Stimulated activated memory B cell treated with anti-CD40 and anti-IgM and Interleukin-4, amounts not matched to agents 10 μg/mL and 1 μg/mL and 100 μg/mL, for 72 hours (primary cell): ENCODE measurements around the gene FOXI1.

Experiments
- ATAC-seq: fragments of 150-1000 bp; cut with Tn5 transposase; 2 replicates; pipeline ENCODE4 v1.10.0; 2021
- H3K27ac Mint-ChIP-seq: one replicate; pipeline ENCODE4 v1.8.0; 2022; ENCODE audit warnings: mild to moderate bottlenecking, mixed read lengths
- H3K27me3 Mint-ChIP-seq: one replicate; pipeline ENCODE4 v1.8.0; 2022; ENCODE audit warnings: mixed read lengths
- H3K36me3 Mint-ChIP-seq: one replicate; pipeline ENCODE4 v1.8.0; 2022; ENCODE audit warnings: mixed read lengths
- H3K4me1 Mint-ChIP-seq: one replicate; pipeline ENCODE4 v1.8.0; 2022; ENCODE audit warnings: mixed read lengths
- H3K4me3 Mint-ChIP-seq: one replicate; pipeline ENCODE4 v1.8.0; 2022; ENCODE audit warnings: mild to moderate bottlenecking, moderate library complexity, mixed read lengths
- H3K9me3 Mint-ChIP-seq: one replicate; pipeline ENCODE4 v1.8.0; 2022; ENCODE audit warnings: mixed read lengths

Gene FOXI1

DNA sequence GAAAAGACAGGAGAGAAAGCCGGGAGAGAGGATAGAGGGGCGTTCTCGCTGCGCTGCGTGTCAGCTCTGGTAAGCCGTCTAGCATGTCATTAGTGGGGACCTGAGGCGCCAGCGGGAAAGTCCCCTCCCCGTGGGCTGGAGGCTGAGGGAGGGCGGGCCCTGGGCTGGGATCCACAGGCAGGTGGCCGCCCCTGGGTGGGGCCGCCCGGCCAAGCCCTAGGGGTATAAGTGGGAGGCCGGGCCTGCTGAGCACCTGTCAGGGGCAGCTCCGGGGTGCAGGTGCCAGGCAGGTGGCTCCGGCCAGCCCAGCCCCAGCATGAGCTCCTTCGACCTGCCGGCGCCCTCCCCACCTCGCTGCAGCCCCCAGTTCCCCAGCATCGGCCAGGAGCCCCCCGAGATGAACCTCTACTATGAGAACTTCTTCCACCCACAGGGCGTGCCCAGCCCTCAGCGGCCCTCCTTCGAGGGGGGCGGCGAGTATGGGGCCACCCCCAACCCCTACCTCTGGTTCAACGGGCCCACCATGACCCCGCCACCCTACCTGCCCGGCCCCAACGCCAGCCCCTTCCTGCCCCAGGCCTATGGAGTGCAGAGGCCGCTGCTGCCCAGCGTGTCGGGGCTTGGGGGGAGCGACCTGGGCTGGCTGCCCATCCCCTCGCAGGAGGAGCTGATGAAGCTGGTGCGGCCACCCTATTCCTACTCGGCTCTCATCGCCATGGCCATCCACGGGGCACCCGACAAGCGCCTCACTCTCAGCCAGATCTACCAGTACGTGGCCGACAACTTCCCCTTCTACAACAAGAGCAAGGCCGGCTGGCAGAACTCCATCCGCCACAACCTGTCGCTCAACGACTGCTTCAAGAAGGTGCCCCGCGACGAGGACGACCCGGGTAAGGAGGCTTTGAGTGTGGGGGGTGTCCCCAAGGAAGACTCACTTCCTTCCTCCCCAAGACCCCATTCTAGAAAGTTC lies at the start of gene FOXI1:
TSS of gene FOXI1 (plus strand) at position 256 of the 970 bp plus-strand sequence. CDS start at position 317, 61 bp downstream.
- peaks cover 31% of the 10 kb centered on the region for H3K27me3 Mint-ChIP-seq
- ATAC-seq: peak; percentile 17
- no peaks in the 10 kb centered on the region for H3K9me3 Mint-ChIP-seq
- H3K27ac Mint-ChIP-seq: no peak within 1 kb of the TSS
- no peak within 1 kb of the TSS for H3K4me3 Mint-ChIP-seq
- H3K36me3 Mint-ChIP-seq: no peaks in the 10 kb centered on the region
- no peaks in the 10 kb centered on the region for H3K4me1 Mint-ChIP-seq

DNA sequence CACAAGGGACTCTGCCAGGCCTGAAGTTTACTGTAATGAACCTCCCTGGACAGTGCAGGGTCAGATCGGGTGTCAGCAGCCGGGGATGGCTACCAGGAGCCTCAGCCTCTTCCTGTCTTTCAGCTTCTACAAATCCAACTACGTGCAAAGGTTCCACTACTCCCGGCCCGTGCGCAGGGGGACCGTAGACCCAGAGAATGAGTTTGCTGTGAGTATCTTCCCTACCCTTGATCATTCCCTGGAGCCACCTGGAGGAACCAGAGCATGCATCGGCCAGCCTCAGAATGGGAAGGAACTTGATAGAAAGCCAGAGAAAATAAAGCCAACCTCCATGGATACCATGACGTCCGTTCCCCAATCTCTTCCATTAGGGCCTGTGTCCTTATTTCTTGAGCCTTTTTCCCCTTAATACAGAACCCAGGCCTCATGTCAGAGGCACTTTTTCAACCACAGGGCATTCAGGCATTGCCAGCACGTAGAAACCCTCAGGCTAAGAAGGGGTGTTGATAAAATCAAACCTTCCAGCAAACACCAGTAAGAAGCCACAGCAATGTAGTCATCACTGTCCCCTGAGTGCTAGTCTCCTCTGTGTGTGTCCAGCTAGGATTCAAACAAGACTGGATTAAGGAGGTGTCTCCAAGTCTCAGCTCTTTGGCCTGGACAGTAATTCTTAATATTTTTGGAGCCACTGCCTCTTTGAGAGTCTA lies 49.0 kb upstream of the FOXI1 start:
- Mint-ChIP-seq H3K9me3 (peaks cover 4% of the 10 kb centered on the region), H3K36me3 (peaks cover 94% of the 10 kb centered on the region), H3K4me3 (no peak overlapping the region), H3K27ac (no peak overlapping the region), H3K4me1 (no peaks in the 10 kb centered on the region), H3K27me3 (no peaks in the 10 kb centered on the region)
- no peak for ATAC-seq

DNA sequence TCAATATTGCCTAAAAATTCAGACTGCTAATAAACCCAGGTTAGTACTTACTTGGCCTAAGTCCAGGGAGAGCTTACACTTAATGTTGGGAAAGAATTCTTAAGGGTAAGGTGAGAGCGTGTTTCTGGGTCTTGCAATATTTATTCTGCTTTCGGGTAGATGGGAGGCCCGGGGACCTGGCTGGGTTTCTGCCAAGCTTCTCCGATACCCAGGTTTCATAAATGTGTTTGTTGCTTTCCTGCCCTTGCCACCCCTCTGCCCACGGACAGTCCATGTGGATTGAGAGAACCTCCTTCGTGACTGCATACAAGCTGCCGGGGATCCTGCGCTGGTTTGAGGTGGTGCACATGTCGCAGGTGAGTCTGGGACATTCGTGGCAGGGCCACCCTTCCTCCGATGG lies 48.4 kb upstream of the FOXI1 start:
- peaks cover 4% of the 10 kb centered on the region for H3K9me3 Mint-ChIP-seq
- peaks cover 94% of the 10 kb centered on the region for H3K36me3 Mint-ChIP-seq
- no peaks in the 10 kb centered on the region for H3K4me1 Mint-ChIP-seq
- no peak overlapping the region for H3K4me3 Mint-ChIP-seq
- H3K27me3 Mint-ChIP-seq: no peaks in the 10 kb centered on the region
- no peak for ATAC-seq
- no peak overlapping the region for H3K27ac Mint-ChIP-seq

DNA sequence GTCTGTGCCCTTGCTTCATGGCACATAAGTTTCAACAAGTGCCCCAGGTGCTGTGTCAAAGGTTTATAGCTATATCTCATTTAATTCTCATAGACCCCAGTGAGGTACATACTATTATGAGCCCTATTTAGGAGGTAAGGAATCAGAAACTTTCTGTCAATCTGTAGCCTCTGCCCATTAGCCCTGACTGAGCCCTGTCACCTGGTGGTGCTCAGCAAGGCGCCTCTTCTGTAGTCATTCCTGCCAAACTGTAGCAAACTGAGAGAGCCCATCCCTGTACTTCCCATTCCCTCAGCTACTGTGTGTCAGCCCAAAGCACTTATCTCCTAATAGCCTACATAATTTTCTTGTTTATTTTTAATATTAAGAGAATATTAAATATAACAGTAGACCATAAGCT lies 46.5 kb upstream of the FOXI1 start:
- Mint-ChIP-seq H3K27ac (no peak overlapping the region), H3K9me3 (peaks cover 4% of the 10 kb centered on the region), H3K4me1 (no peaks in the 10 kb centered on the region), H3K27me3 (no peaks in the 10 kb centered on the region), H3K4me3 (no peak overlapping the region), H3K36me3 (peaks cover 95% of the 10 kb centered on the region)
- ATAC-seq: no peak

DNA sequence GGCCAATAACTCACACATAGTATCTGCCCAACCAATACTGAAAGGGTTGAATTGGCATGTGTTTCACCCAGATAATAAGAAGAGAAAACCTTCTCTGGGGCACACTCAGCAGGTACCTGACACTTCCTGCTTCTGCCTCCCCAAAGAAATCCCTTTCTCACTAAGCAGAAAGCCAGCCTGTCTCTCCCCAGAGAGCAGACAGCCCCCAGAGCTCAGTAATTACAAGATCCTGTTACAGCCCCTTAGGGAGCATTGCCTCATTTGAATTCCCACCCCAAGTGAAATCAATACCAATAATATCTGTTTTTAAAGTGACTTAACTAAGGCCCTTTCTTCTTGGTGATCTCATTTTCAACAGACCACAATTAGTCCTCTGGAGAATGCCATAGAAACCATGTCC lies 38.5 kb upstream of the FOXI1 start:
- peaks cover 87% of the 10 kb centered on the region for H3K36me3 Mint-ChIP-seq
- H3K27ac Mint-ChIP-seq: peak overlapping the region; percentile 43
- peaks cover 3% of the 10 kb centered on the region for H3K9me3 Mint-ChIP-seq
- ATAC-seq: peak; percentile 53
- H3K4me3 Mint-ChIP-seq: no peak overlapping the region
- no peaks in the 10 kb centered on the region for H3K4me1 Mint-ChIP-seq
- no peaks in the 10 kb centered on the region for H3K27me3 Mint-ChIP-seq

DNA sequence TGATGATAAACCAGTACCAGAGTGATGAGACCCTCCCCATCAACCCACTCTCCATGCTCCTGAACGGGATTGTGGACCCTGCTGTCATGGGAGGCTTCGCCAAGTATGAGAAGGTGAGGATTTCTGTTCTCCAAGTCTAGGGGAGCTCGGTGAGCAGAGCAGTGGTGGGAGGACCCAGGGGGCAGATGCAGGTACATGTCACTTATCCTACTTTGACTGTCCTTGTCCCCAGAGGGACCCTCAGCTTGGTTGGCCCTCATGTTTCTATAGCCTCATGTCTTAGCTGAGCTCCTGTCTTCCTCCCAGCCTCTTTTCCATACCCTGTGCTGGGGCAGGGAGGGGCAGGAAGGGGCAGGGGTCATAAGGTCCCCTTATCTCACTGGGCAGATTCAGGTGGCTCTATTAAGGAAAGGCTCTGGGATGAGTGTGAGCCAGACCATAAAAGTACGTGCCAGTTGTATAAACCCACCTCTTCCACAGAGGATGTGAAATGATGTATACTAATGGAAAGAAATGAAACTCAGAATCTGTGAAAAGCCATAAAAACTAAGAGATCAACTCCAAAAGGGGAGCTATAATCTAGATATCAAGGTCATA lies 38.0 kb upstream of the FOXI1 start:
- H3K27me3 Mint-ChIP-seq: no peaks in the 10 kb centered on the region
- H3K36me3 Mint-ChIP-seq: peaks cover 82% of the 10 kb centered on the region
- ATAC-seq: peak; percentile 34
- H3K9me3 Mint-ChIP-seq: peaks cover 3% of the 10 kb centered on the region
- H3K4me3 Mint-ChIP-seq: no peak overlapping the region
- H3K27ac Mint-ChIP-seq: peak overlapping the region; percentile 43
- no peaks in the 10 kb centered on the region for H3K4me1 Mint-ChIP-seq

DNA sequence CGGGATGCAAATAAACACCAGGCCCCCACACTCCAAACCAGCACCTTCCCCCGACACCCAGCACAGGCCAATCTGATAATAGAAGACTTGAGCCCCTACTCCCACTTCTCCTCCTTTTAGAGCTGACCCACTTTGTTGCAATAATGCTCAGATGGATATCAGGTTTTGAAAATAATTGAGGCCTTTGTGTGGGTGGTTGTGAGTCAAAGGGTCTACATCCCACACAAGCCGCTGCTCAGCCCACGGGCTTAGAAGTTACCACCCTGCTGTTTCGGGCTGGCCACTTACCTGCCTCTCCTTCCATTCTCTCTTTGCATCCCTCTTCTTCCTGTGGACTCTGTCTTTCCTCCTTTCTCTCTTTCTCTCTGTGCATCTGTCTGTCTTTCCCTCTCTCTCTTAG lies 36.2 kb upstream of the FOXI1 start:
- Mint-ChIP-seq H3K4me1 (no peaks in the 10 kb centered on the region), H3K4me3 (no peak overlapping the region), H3K27me3 (no peaks in the 10 kb centered on the region), H3K9me3 (peaks cover 3% of the 10 kb centered on the region), H3K27ac (no peak overlapping the region), H3K36me3 (peaks cover 83% of the 10 kb centered on the region)
- ATAC-seq: no peak

DNA sequence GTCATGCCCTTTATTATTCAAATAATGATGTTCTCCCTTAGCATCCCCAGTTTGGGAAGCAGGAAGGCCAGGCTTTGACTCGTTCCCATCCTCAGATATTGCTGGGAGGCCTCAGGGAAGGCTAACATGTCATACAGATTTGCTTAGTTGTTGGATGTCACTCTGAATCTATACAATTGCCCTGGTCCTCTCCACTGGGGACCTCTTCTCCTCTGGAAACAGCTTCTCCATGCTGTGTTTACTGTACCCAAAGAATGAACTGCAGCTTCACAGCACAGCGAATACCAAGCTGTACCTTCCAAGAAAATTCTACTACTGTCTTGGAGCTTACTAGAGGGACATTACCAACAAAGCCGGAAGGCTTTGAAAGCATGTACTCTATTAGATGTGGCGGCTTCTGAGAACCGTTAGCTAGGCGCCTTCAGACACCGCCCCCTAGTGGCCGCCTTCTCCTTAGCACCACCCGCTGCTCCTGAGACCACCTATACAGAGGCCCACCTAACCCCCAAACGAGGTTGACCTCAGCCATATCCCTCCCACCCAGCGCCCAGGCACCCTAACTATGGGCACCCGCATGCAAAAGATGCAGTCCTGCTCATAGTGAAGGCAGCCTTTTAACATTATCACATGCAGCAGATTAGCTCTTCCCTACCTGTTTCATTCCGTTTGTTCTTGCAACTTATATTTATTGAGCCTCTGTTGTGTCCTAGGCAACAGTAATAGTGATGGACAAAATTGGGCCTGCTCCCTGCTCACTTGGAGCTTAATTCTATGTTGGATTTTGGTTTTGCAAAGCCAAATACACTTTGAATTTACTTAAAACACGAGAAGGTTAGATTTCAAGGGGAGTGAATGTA lies 34.9 kb upstream of the FOXI1 start:
- Mint-ChIP-seq H3K27ac (no peak overlapping the region), H3K9me3 (peaks cover 3% of the 10 kb centered on the region), H3K36me3 (peaks cover 84% of the 10 kb centered on the region), H3K27me3 (no peaks in the 10 kb centered on the region), H3K4me1 (no peaks in the 10 kb centered on the region), H3K4me3 (no peak overlapping the region)
- ATAC-seq: no peak

DNA sequence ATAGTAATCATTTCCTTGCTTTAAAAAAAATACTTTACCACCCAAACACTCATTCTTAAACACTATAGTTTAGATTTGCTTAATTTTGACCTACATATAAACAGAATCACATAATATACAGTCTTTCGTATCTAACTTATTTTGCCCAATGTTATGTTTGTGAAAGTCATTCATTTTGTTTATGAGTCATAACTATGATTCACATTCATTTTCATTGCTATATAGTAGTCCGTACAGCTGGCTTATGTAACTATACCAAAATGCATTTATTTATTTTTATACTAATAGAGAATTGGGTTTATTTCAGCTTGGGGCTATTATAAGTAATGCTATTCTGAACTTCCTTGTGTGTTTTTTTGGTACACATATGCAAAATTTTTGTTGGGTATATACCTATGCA lies 33.9 kb upstream of the FOXI1 start:
- no peak for ATAC-seq
- H3K4me1 Mint-ChIP-seq: no peaks in the 10 kb centered on the region
- H3K9me3 Mint-ChIP-seq: peaks cover 3% of the 10 kb centered on the region
- peaks cover 89% of the 10 kb centered on the region for H3K36me3 Mint-ChIP-seq
- H3K27ac Mint-ChIP-seq: no peak overlapping the region
- no peak overlapping the region for H3K4me3 Mint-ChIP-seq
- H3K27me3 Mint-ChIP-seq: no peaks in the 10 kb centered on the region

DNA sequence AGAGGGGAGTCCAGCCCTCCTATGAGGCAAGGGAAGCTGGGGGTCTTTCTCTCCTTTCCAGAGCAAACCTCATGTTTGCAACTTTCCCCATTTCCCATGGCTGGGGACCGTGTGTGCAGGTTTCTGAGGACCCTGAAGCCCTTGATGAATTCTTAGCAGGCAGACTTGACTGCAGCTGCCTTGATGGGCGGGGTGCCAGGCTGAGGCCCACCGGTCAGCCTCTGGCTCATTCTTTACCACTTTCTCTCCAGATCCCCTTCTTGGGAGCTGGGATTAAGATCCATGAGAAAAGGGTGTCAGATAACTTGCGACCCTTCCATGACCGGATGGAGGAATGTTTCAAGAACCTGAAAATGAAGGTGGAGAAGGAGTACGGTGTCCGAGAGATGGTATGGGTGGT lies 30.0 kb upstream of the FOXI1 start:
- H3K4me3 Mint-ChIP-seq: no peak overlapping the region

DNA sequence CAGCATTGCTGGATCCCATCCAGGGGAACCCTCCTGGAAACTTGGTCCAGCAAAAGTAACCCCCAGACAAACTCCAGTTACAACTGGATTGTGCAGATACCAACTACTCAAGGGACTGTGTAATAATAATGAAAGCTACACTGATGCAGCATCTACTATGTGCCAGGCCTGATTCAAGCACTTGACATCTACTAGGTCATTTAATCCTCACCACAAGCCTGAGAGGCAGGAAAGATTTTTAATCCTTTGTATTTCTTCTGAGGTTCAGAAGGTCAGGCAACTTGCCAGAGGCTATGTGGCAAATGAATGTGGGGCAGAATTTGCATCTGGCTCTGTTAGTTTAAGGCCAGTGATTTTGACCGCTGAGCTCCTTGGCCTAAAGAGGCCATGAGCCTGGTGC lies 29.5 kb upstream of the FOXI1 start:
- H3K4me1 Mint-ChIP-seq: no peaks in the 10 kb centered on the region
- H3K9me3 Mint-ChIP-seq: no peaks in the 10 kb centered on the region
- ATAC-seq: no peak
- peaks cover 89% of the 10 kb centered on the region for H3K36me3 Mint-ChIP-seq
- H3K27ac Mint-ChIP-seq: no peak overlapping the region
- no peaks in the 10 kb centered on the region for H3K27me3 Mint-ChIP-seq
- H3K4me3 Mint-ChIP-seq: no peak overlapping the region

More for the DNA sequence above, 30.0 kb upstream of the FOXI1 start:
- ATAC-seq: no peak
- no peaks in the 10 kb centered on the region for H3K9me3 Mint-ChIP-seq
- H3K27me3 Mint-ChIP-seq: no peaks in the 10 kb centered on the region
- H3K36me3 Mint-ChIP-seq: peaks cover 89% of the 10 kb centered on the region
- no peak overlapping the region for H3K27ac Mint-ChIP-seq
- no peaks in the 10 kb centered on the region for H3K4me1 Mint-ChIP-seq

DNA sequence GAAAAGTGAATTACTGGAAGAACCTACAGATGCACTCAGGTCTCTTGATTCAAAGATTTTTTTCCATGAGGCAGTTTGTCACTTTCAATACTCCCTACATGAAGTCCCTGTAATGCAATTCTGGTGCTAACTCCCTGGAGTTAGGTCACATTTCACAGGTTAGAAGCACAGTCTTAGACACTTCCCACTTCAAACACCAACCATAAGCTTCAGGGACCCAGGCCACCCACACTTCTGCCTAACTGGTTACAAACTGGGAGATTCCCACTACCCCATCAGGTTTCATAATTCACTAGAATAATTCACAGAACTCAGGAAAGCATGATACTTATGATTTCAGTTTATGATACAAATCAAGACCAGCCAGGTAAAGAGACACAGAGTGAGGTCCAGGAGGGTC lies 29.0 kb upstream of the FOXI1 start:
- Mint-ChIP-seq H3K36me3 (peaks cover 89% of the 10 kb centered on the region), H3K4me3 (no peak overlapping the region), H3K4me1 (no peaks in the 10 kb centered on the region), H3K27ac (no peak overlapping the region), H3K27me3 (no peaks in the 10 kb centered on the region), H3K9me3 (no peaks in the 10 kb centered on the region)
- ATAC-seq: no peak

DNA sequence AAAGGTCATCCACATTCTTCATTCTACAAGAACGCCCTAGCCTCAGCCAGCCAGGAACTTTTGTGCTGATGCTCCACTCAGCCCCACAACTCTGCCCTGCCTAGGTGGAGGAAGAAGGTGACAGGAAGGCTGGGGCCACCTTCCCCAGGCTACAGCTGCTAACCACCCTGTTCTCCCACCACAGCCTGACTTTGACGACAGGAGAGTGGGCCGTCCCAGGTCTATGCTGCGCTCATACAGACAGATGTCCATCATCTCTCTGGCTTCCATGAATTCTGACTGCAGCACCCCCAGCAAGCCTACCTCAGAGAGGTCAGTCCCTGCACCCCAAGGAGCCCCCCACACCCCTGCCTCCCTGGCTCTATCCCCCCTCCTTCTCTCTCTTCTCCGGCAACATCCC lies 28.2 kb upstream of the FOXI1 start:
- no peaks in the 10 kb centered on the region for H3K9me3 Mint-ChIP-seq
- no peak overlapping the region for H3K27ac Mint-ChIP-seq
- H3K4me1 Mint-ChIP-seq: no peaks in the 10 kb centered on the region
- no peaks in the 10 kb centered on the region for H3K27me3 Mint-ChIP-seq
- peaks cover 95% of the 10 kb centered on the region for H3K36me3 Mint-ChIP-seq
- ATAC-seq: no peak
- no peak overlapping the region for H3K4me3 Mint-ChIP-seq

DNA sequence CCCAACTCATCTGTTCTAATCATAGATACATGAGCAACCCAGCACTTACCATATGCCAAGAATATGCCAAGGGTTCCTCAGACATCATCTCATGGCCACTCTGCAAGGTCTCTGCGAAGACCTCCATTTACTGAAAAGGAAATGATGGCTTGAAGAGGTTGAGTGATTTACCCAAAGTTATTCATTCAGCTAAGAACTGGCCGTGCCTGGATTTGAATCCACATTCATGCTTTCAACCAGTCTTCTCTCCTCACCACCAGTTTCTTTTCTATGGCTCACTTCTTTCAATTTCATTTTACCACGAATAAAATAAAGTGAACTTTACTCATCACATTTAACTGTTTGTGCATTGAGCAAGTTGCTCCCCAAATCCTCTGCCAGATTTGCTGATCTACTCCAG lies 27.2 kb upstream of the FOXI1 start:
- no peak for ATAC-seq
- Mint-ChIP-seq H3K4me3 (no peak overlapping the region), H3K27ac (no peak overlapping the region), H3K27me3 (no peaks in the 10 kb centered on the region), H3K9me3 (no peaks in the 10 kb centered on the region), H3K36me3 (peaks cover 95% of the 10 kb centered on the region), H3K4me1 (no peaks in the 10 kb centered on the region)

DNA sequence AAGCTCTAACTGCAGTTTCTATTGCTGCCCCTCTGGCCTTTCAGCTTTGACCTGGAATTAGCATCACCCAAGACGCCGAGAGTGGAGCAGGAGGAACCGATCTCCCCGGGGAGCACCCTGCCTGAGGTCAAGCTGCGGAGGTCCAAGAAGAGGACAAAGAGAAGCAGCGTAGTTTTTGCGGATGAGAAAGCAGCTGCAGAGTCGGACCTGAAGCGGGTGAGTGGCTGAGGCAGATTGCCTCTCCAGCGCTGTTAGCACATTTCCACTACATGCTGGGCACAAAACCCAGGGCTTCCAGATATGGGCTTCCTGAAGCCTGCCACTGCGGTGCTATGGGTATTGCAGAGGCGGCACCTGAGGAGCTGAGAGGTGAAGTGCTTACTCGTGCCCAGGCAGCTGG lies 26.8 kb upstream of the FOXI1 start:
- H3K9me3 Mint-ChIP-seq: no peaks in the 10 kb centered on the region
- H3K4me1 Mint-ChIP-seq: no peaks in the 10 kb centered on the region
- ATAC-seq: no peak
- H3K27ac Mint-ChIP-seq: no peak overlapping the region
- H3K36me3 Mint-ChIP-seq: peaks cover 95% of the 10 kb centered on the region
- no peaks in the 10 kb centered on the region for H3K27me3 Mint-ChIP-seq
- H3K4me3 Mint-ChIP-seq: no peak overlapping the region
